GM18511 (cell line): Measurements from ENCODE around the gene ACYP2.
"Not testable (repeated sequence)": the region's sequence is repeated elsewhere in the genome, so short reads cannot be mapped to it uniquely, and the experiment has no call there.

ENCODE experiments used
- ATAC-seq: cut with Tn5 transposase; IDR thresholded peaks from one replicate; pipeline ENCODE4 v1.9.1; 2021; ENCODE audit warnings: mild to moderate bottlenecking, moderate library complexity; ENCODE audit not compliant: unreplicated experiment

ACYP2 gene

DNA sequence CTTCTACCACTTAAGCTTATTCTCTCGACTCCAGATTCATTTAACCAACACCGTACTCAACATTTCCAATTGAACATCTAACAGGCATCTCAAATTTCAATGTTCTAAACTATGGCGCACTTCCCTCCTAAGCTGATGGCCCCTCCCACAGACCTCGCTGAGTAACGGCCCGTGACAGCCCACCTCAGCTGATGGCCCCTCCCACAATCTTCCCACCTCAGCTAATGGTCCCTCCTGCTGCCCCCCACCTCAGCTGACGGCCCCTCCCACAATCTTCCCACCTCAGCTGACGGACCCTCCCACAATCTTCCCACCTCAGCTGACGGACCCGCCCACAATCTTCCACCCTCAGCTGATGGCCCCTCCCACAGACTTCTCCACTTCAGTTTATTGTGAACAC, 197.7 kb downstream of the ACYP2 start:
- ATAC-seq, result no peak

DNA sequence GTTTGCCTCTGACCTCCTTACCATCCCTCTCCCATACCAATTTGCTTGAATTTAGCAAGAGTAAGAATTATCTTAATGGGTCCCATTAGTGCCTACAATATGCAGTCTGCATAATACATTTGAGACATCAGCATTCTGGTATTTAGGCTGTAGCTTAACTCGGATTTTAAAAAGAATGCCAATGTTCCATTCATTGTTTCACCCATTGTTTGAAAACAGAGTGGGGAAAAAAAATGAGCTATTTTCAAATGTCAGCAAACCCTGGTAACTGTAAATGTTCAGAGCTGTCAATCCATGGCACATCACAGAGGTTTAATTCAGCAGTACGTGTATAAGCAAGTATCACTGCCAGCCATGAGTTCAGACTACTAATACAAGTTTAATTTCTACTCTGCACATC, 202.6 kb downstream of the ACYP2 start:
- no peak for ATAC-seq

- ATAC-seq, result no peak
Measured at GRCh38 chr2:54318821-54319220, 203.4 kb downstream of the ACYP2 start.

DNA sequence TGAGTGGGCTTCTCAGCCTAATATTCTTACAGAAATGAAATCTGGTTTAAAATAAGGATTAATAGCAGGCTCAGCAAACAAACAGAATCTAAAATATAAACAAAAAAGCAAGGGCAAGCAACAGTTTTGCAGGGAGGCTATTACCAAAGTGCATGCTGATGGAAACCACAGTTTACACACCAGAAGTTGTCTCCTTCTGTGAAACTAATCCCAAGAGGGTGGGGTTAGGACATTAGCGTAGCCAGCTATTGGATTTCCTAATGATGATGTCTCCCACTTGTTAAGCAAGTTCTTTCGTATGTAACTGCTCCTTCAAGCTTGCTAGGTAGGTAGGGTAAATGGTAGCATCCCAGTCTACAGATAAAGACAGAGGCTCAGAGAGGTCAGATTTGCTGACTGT, 205.6 kb downstream of the ACYP2 start:
- no peak for ATAC-seq

DNA sequence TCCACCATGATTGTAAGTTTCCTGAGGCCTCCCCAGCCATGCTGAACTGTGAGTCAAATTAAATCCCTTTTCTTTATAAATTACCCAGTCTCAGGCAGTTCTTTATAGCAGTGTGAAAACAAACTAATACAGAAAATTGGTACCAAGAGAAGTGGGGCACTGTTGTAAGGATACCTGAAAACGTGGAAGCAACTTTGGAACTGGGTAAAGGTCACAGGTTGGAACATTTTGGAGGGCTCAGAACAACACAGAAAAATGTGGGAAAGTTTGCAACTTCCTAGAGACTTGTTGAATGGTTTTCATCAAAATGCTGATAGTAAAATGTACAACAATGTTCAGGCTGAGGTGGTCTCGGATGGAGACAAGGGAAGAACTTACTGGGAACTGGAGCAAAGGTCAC, 209.1 kb downstream of the ACYP2 start:
- not testable (repeated sequence) for ATAC-seq

- no peak for ATAC-seq
Measured at GRCh38 chr2:54325148-54325547, 209.7 kb downstream of the ACYP2 start.

DNA sequence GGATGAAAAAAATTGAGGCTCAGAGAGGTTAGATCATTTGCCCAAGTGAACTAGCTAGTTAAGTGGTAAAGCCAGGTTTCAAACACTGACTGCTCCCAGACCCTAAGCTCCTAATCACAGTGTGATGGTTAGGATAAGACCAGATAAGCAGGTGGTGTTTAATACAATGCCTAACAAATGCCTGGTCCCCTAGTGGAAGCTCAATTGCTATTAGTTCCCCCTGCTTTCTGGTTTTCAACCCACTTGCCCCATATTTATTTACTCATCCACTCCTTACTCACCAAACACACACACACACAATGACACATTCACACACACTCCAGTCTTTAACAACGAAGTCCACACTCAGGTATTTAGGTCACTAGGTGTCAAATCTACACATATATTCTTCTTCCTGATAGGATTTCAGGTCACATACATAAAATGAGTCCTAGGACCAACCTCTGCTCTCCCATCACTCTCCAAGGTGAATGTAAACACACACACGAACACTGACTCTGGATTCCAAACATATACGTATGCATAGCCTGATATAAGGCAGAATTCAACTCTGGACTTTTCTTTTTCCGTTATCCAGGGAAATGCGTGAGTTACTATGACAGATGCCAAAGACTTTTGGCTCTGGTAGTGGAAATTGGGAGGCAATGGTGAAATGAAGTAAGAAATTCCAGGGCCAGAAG, 214.2 kb downstream of the ACYP2 start:
- no peak for ATAC-seq

- peak; percentile 99 for ATAC-seq
Measured at GRCh38 chr2:54330162-54330925, 214.9 kb downstream of the ACYP2 start.

- ATAC-seq, result peak; percentile 29
Measured at GRCh38 chr2:54330926-54331835, 215.8 kb downstream of the ACYP2 start.

DNA sequence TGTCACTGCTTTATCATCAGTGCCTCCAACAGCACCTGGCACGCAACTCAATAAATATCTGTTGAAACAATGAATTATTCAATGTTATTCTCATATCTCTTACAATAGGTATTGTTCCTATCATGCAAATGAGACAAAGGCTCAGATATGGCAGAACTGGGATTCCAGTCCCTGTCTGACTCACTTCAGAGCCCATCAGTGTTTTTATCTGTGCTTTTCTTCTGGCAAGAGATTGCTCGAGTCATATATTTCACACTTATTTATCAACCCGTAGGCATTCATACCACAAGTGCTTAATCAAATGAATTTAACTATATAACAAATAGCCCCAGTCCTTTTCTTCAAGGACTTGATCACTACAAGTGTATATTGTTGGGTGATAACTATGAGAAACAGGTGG, 217.0 kb downstream of the ACYP2 start:
- no peak for ATAC-seq

DNA sequence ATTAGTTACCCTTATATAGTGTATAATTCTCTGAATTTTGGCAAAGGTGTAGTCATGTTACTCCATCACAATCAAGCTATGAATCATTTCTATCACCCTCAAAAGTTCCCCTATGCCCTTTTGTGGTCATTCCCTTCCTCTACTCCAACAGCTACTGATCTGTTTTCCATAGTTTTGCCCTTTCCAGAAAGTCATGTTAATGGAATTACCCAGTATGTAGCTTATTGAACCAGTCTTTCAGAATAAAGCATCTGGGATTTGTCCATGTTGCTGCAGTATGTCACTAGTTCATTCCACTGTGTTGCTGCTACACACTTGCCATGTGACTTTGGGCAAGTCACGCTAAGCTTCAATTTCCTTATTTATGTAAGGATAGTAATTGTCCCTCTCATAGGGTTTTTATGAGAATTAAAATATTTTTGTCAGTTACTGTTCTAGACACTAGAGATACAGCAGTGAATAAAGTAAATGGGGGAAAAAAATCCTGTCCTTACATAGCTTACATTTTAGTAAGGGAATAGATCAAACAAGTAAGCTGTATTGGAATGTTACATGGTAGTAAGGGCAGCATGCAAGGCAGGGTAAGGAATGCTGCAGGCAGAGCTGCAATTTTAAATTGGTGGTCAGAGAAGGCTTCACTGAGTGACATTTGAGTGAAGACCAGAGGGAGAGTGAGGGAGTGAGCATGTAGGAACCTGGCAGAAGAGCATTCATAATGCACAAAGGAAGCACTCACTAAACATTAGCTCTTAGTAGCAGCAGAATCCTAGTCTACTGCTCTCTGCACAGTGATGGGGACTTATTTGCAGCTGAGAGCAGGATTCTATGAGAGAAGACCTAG, 220.9 kb downstream of the ACYP2 start:
- ATAC-seq, result no peak

GRCh38 chr2:54336977-54337255, 221.5 kb downstream of the ACYP2 start:
- no peak for ATAC-seq

GRCh38 chr2:54341656-54342055, 226.2 kb downstream of the ACYP2 start:
- no peak for ATAC-seq

DNA sequence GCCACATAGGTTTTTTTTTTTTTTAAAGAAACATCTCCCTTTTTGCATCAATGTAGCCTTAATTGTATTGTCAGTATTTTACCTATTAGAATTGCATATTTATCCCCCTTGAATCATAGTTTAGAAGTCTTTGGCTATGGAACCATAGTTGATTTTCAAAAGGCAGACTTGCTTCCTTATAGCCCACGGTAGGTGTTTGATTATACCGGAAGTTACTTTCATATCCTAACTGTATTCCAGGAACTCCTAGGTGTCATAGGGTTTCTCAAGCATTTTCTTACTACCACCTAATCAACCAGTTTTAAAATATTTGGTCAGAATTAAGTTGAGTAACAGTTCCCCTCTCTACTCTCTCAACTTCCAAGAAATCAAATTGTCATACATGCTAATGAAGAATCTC, 227.2 kb downstream of the ACYP2 start:
- ATAC-seq, result no peak

GRCh38 chr2:54347622-54348021, 232.2 kb downstream of the ACYP2 start:
- no peak for ATAC-seq

- ATAC-seq, result no peak
Measured at GRCh38 chr2:54348646-54349045, 233.2 kb downstream of the ACYP2 start.

GRCh38 chr2:54350426-54350825, 235.0 kb downstream of the ACYP2 start:
- ATAC-seq, result no peak

DNA sequence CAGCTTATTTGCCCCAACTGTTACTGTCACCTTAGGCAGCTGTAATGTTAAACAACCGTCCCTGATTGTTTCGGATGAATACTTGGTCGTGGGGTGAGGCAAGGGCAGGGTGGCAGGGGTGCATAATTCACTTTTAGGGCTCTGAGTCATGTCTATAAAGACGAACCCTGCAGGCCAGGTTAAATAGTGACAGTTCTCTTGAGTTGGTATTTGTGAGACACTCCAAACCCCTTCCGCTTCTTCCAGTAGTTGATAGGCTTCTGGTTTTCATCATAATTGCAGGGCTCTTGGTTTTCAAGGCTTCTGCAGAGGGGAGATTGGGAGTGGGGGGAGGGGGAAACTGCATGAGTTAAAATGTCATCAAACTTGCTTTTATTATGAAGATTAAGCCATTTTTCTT, 237.8 kb downstream of the ACYP2 start:
- no peak for ATAC-seq
